K562 (cell line): ENCODE measurements around the gene RIPPLY3. TPM values are rescaled to one million over a fixed set of nuclear protein-coding genes. Genes with fewer than 3 reads are reported as not detected.

Experiments used
- BHLHE40 ChIP-seq: IDR thresholded peaks from 2 replicates; pipeline ENCODE4 v1.6.1; 2011; ENCODE audit warnings: low read length, improper control_type of control experiment
- CTBP1 ChIP-seq: fragments of 450-650 bp; IDR thresholded peaks from 2 replicates; pipeline ENCODE4 v1.6.1; 2016; ENCODE audit warnings: borderline replicate concordance
- FIP1L1 ChIP-seq: fragments of 200-400 bp; formaldehyde crosslinking; IDR thresholded peaks from 2 replicates; pipeline ENCODE4 v1.6.1; 2018; ENCODE audit warnings: mild to moderate bottlenecking, low read depth, low read length; ENCODE audit not compliant: poor library complexity, severe bottlenecking
- KDM1A ChIP-seq, 2 experiments: fragments of 450-650 bp; IDR thresholded peaks; 2 replicates each; pipeline ENCODE4 v1.6.1; 2016; ENCODE audit warnings: mild to moderate bottlenecking in 2 of 2
- MAZ ChIP-seq, 2 experiments: fragments of 450-650 bp in 1 of 2; sonication (generic) in 1 of 2; formaldehyde crosslinking; IDR thresholded peaks in 1 of 2; conservative IDR thresholded peaks in 1 of 2; 2 replicates each; pipeline versions ENCODE4 v1.4.0 to v1.5.0; 2020; ENCODE audit warnings: mild to moderate bottlenecking in 1 of 2, missing genetic modification reagents in 1 of 2
- ZNF561 ChIP-seq: fragments of 450-650 bp; formaldehyde crosslinking; conservative IDR thresholded peaks from 2 replicates; pipeline ENCODE4 v1.4.0; 2020; ENCODE audit warnings: mild to moderate bottlenecking, moderate library complexity
- polyA plus RNA-seq, 8 experiments: library from polyadenylated mRNA; depleted of rRNA in 4 of 8; stranded (reverse) in 5 of 8; unstranded in 3 of 8; fragments of >200 nt; fragmentation: Nextera tagmentation in 2 of 8; fragmentation: Illumina TruSeq in 1 of 8; extraction: Ambion mirVana in 2 of 8; extraction: Trizol in 1 of 8; gene quantifications; 2 replicates each; pipeline versions ENCODE4 v1.2.1 to v1.2.3, GENCODE V29; 2011 to 2014; ENCODE audit warnings: inconsistent platforms in 1 of 8, missing spikeins in 1 of 8
- total RNA-seq, 7 experiments: library from RNA; depleted of rRNA in 6 of 7; stranded (reverse); fragments of >200 nt in 6 of 7; fragmentation: Illumina TruSeq in 2 of 7; extraction: Trizol in 2 of 7; gene quantifications; 2 replicates each; pipeline versions ENCODE4 v1.2.1 to v1.2.3, GENCODE V29; 2011 to 2021; ENCODE audit warnings: low replicate concordance in 1 of 7
- TF ChIP-seq, protein P1 (sequence below): fragments of 200-600 bp; sonication (generic); IDR thresholded peaks from one replicate; pipeline ENCODE4 v1.6.1; 2012; ENCODE audit warnings: mild to moderate bottlenecking, low read depth, low read length, inconsistent platforms
- TF ChIP-seq, protein P2 (sequence below): sonication (generic); formaldehyde crosslinking; IDR thresholded peaks from 2 replicates; pipeline ENCODE4 v1.8.0; 2022; ENCODE audit warnings: missing genetic modification reagents, mild to moderate bottlenecking, moderate library complexity, borderline replicate concordance
- TF ChIP-seq, protein P3 (sequence below): fragments of 450-650 bp; IDR thresholded peaks from 2 replicates; pipeline ENCODE4 v1.6.1; 2017; ENCODE audit warnings: antibody characterized with exemption, mild to moderate bottlenecking

RIPPLY3 gene
- total and polyA plus RNA-seq, 9 of the 15 experiments (the other 6 are each of a cell fraction or from before 2014, with no cell fraction given), result not detected

DNA sequence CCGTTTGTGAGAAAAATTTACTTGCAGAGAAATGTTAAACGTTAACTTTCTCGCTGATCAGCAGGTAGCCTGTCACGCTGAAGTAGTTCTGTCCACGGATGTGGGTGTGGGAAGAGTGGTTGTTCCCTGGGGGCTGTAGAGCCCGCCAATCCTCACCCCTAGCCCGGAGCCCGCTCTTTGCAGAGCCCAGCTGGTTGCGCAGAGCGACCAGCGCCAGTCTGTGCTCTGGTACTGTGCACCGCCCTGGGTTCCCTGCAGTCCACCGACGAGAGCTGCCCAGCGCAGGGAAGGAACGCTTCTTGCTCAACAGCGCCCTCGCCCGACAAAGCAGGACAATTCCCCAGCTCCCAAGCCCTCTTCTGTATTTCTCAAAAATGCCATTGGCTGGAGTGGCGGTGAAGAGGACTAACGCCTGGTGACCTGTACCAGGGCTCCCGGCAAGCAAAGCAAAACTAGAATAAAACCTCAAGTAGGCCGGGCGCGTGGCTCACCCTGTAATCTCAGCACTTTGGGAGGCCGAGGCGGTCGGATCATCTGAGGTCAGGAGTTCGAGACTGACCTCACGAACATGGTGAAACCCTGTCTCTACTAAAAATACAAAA is 3.3 kb downstream of the RIPPLY3 start (continued):
- TF ChIP-seq FIP1L1, result no peak
- TF ChIP-seq KDM1A (IDR thresholded peaks at IDR 0.05), result 0 out of 4 replicates have a peak, but pooled peaks of 1 of the 2 experiments have one; percentile 8
- TF ChIP-seq, protein P1, sequence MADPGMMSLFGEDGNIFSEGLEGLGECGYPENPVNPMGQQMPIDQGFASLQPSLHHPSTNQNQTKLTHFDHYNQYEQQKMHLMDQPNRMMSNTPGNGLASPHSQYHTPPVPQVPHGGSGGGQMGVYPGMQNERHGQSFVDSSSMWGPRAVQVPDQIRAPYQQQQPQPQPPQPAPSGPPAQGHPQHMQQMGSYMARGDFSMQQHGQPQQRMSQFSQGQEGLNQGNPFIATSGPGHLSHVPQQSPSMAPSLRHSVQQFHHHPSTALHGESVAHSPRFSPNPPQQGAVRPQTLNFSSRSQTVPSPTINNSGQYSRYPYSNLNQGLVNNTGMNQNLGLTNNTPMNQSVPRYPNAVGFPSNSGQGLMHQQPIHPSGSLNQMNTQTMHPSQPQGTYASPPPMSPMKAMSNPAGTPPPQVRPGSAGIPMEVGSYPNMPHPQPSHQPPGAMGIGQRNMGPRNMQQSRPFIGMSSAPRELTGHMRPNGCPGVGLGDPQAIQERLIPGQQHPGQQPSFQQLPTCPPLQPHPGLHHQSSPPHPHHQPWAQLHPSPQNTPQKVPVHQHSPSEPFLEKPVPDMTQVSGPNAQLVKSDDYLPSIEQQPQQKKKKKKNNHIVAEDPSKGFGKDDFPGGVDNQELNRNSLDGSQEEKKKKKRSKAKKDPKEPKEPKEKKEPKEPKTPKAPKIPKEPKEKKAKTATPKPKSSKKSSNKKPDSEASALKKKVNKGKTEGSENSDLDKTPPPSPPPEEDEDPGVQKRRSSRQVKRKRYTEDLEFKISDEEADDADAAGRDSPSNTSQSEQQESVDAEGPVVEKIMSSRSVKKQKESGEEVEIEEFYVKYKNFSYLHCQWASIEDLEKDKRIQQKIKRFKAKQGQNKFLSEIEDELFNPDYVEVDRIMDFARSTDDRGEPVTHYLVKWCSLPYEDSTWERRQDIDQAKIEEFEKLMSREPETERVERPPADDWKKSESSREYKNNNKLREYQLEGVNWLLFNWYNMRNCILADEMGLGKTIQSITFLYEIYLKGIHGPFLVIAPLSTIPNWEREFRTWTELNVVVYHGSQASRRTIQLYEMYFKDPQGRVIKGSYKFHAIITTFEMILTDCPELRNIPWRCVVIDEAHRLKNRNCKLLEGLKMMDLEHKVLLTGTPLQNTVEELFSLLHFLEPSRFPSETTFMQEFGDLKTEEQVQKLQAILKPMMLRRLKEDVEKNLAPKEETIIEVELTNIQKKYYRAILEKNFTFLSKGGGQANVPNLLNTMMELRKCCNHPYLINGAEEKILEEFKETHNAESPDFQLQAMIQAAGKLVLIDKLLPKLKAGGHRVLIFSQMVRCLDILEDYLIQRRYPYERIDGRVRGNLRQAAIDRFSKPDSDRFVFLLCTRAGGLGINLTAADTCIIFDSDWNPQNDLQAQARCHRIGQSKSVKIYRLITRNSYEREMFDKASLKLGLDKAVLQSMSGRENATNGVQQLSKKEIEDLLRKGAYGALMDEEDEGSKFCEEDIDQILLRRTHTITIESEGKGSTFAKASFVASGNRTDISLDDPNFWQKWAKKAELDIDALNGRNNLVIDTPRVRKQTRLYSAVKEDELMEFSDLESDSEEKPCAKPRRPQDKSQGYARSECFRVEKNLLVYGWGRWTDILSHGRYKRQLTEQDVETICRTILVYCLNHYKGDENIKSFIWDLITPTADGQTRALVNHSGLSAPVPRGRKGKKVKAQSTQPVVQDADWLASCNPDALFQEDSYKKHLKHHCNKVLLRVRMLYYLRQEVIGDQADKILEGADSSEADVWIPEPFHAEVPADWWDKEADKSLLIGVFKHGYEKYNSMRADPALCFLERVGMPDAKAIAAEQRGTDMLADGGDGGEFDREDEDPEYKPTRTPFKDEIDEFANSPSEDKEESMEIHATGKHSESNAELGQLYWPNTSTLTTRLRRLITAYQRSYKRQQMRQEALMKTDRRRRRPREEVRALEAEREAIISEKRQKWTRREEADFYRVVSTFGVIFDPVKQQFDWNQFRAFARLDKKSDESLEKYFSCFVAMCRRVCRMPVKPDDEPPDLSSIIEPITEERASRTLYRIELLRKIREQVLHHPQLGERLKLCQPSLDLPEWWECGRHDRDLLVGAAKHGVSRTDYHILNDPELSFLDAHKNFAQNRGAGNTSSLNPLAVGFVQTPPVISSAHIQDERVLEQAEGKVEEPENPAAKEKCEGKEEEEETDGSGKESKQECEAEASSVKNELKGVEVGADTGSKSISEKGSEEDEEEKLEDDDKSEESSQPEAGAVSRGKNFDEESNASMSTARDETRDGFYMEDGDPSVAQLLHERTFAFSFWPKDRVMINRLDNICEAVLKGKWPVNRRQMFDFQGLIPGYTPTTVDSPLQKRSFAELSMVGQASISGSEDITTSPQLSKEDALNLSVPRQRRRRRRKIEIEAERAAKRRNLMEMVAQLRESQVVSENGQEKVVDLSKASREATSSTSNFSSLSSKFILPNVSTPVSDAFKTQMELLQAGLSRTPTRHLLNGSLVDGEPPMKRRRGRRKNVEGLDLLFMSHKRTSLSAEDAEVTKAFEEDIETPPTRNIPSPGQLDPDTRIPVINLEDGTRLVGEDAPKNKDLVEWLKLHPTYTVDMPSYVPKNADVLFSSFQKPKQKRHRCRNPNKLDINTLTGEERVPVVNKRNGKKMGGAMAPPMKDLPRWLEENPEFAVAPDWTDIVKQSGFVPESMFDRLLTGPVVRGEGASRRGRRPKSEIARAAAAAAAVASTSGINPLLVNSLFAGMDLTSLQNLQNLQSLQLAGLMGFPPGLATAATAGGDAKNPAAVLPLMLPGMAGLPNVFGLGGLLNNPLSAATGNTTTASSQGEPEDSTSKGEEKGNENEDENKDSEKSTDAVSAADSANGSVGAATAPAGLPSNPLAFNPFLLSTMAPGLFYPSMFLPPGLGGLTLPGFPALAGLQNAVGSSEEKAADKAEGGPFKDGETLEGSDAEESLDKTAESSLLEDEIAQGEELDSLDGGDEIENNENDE, result no peak
- peak; percentile 73; the same call in 1 of the 2 replicates for TF ChIP-seq CTBP1
- TF ChIP-seq, protein P2, sequence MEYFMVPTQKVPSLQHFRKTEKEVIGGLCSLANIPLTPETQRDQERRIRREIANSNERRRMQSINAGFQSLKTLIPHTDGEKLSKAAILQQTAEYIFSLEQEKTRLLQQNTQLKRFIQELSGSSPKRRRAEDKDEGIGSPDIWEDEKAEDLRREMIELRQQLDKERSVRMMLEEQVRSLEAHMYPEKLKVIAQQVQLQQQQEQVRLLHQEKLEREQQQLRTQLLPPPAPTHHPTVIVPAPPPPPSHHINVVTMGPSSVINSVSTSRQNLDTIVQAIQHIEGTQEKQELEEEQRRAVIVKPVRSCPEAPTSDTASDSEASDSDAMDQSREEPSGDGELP (CRISPR knock-in tag), result peak; percentile 90
- TF ChIP-seq ZNF561 (CRISPR knock-in tag), result no peak
- TF ChIP-seq, protein P3, sequence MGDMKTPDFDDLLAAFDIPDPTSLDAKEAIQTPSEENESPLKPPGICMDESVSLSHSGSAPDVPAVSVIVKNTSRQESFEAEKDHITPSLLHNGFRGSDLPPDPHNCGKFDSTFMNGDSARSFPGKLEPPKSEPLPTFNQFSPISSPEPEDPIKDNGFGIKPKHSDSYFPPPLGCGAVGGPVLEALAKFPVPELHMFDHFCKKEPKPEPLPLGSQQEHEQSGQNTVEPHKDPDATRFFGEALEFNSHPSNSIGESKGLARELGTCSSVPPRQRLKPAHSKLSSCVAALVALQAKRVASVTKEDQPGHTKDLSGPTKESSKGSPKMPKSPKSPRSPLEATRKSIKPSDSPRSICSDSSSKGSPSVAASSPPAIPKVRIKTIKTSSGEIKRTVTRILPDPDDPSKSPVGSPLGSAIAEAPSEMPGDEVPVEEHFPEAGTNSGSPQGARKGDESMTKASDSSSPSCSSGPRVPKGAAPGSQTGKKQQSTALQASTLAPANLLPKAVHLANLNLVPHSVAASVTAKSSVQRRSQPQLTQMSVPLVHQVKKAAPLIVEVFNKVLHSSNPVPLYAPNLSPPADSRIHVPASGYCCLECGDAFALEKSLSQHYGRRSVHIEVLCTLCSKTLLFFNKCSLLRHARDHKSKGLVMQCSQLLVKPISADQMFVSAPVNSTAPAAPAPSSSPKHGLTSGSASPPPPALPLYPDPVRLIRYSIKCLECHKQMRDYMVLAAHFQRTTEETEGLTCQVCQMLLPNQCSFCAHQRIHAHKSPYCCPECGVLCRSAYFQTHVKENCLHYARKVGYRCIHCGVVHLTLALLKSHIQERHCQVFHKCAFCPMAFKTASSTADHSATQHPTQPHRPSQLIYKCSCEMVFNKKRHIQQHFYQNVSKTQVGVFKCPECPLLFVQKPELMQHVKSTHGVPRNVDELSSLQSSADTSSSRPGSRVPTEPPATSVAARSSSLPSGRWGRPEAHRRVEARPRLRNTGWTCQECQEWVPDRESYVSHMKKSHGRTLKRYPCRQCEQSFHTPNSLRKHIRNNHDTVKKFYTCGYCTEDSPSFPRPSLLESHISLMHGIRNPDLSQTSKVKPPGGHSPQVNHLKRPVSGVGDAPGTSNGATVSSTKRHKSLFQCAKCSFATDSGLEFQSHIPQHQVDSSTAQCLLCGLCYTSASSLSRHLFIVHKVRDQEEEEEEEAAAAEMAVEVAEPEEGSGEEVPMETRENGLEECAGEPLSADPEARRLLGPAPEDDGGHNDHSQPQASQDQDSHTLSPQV, result 0 out of 2 replicates have a peak, but pooled peaks have one; percentile 26
- TF ChIP-seq BHLHE40, result peak; percentile 21; the same call in 1 of the 2 replicates
- peak; percentile 41 to 50; a peak in 2 of 4 replicates for TF ChIP-seq MAZ (CRISPR knock-in tag; conservative IDR thresholded peaks at IDR 0.05 in 1 of 2, IDR thresholded peaks at IDR 0.05 in 1 of 2)
